Urinary bladder (tissue), 4 donors: ENCODE results near the gene HDAC2. TPM values are rescaled to one million over a fixed set of nuclear protein-coding genes. Genes with fewer than 3 reads are reported as not detected.

ENCODE experiments used
- DNase-seq: peaks from one replicate; pipeline ENCODE4 v3.0.0-alpha.2; 2015; ENCODE audit errors: extremely low spot score
- H3K27ac ChIP-seq: one replicate; pipeline ENCODE4 v1.5.1; 2013; ENCODE audit warnings: low read depth, mild to moderate bottlenecking, moderate library complexity
- H3K36me3 ChIP-seq: one replicate; pipeline ENCODE4 v1.6.1; 2013; ENCODE audit warnings: mild to moderate bottlenecking, moderate library complexity; ENCODE audit not compliant: insufficient read depth
- H3K4me1 ChIP-seq: one replicate; pipeline ENCODE4 v1.6.1; 2013; ENCODE audit warnings: mild to moderate bottlenecking, moderate library complexity; ENCODE audit not compliant: insufficient read depth
- H3K4me3 ChIP-seq: one replicate; pipeline ENCODE4 v1.5.1; 2013; ENCODE audit warnings: low read depth, low read length
- WGBS: extraction: QIAGEN DNeasy Blood & Tissue Kit; methylation state at CpG from one replicate; pipeline ENCODE4 v1.1.7; 2013; 5-methylcytosine and 5-hydroxymethylcytosine counted together
- polyA plus RNA-seq: library from polyadenylated mRNA; stranded (reverse); fragments of 200-250 nt; gene quantifications from one replicate; pipeline ENCODE4 v1.2.3, GENCODE V29; 2013
- total RNA-seq: library from RNA; depleted of rRNA; stranded (reverse); fragments of >200 nt; gene quantifications from one replicate; pipeline ENCODE4 v1.2.3, GENCODE V29; 2014
- donor health status: healthy with polysubstance abuse.
- donor health status: healthy.

The HDAC2 gene
- total and polyA plus RNA-seq, 2 donors = 77.9 to 103 TPM

DNA sequence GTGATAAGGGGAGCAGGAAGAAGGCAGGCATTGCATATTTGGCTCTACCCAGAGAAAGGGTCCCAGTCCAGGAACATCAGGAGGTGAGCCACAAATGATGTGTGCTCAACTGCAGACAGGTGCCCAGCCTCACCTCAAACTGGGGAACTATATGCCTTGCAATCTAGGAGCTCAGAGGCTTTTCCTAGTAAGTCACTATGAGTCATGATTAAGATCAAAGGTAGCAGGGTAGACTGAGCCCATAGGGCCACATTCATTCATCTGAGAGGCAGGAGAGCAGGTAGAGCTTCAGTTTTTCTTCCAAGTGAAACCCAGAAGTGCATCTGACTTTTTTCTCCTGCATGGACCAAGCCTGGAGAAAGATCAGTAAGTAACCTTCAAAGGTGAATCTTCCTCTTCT, 82.5 kb downstream of the HDAC2 start:
- Histone ChIP-seq H3K36me3 (no peaks in the 10 kb centered on the region), H3K4me3 (no peak overlapping the region), H3K27ac (no peak overlapping the region), H3K4me1 (no peaks in the 10 kb centered on the region)
- no peak for DNase-seq

DNA sequence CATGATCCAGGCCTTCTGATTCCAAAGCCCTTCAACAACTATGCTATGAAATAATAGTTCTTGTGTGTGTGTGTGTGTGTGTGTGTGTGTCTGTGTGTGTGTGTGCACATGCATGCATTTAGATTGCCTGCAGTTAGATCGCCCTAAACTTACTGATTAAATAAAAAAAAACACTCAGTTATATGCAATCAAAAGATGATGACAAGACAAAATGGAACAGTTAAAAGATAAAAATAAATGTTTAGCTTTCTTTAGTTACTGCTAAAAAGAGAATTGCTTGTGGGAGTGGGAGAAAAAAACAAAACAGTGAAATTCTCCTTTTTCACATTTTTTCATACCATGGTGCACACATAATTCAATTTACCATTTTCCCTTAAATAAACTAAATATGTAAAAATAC, 84.4 kb downstream of the HDAC2 start:
- H3K27ac ChIP-seq = no peak overlapping the region
- H3K36me3 ChIP-seq = no peaks in the 10 kb centered on the region
- whole genome bisulfite sequencing = 90% methylated on average over 1 of the region's 1 CpG
- DNase-seq = no peak
- no peaks in the 10 kb centered on the region for H3K4me1 ChIP-seq
- no peak overlapping the region for H3K4me3 ChIP-seq

DNA sequence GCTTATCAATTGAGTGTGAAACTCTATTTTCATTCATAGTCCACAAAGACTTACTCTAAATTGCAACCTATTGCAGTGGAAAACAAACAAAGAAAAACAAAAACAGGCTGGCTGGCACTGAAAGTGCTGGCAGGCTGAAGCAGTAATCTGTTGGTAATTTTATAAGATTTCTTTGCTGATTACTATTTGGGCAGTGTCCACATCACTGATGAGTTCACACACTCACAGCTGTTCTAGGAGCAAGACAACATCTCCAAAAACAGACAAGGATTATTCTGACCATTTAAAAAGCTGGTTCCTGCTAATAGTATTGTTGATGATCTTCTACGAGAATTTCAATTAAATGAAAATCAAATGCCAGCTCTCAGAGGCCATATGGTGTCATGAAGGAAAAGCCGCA, 86.9 kb downstream of the HDAC2 start:
- no peak overlapping the region for H3K4me3 ChIP-seq
- H3K27ac ChIP-seq = no peak overlapping the region
- 85% methylated on average over 2 of the region's 2 CpGs for WGBS
- no peak for DNase-seq
- no peaks in the 10 kb centered on the region for H3K36me3 ChIP-seq
- no peaks in the 10 kb centered on the region for H3K4me1 ChIP-seq

Other genes with a start within 250 kb of the HDAC2 start
- gene MARCKS, start 113.8 kb downstream of the HDAC2 start, total RNA-seq = 193 TPM
- 22.1 TPM for gene MARCKS, start 113.8 kb downstream of the HDAC2 start, polyA plus RNA-seq